SIG-M5 treated with dmso at 0.1 percent for 504 hours (cell line): ENCODE results near the gene TTC39B.

ENCODE experiments used
- DNase-seq: peaks from one replicate; lab custom pipeline; 2025; ENCODE audit not compliant: unreplicated experiment; lab: John Stamatoyannopoulos, UW

The TTC39B gene

GRCh38 chr9:15305470-15305869 lies 1.5 kb downstream of the TTC39B start:
- DNase-seq, result no peak

- no peak for DNase-seq
Observed at GRCh38 chr9:15304632-15305031, 2.4 kb downstream of the TTC39B start.

- no peak for DNase-seq
Observed at GRCh38 chr9:15300218-15300617, 6.8 kb downstream of the TTC39B start.

- no peak for DNase-seq
Observed at GRCh38 chr9:15299374-15299939, 7.6 kb downstream of the TTC39B start.

- DNase-seq, result no peak
Observed at GRCh38 chr9:15298362-15298761, 8.7 kb downstream of the TTC39B start.

GRCh38 chr9:15295761-15296405 lies 11.1 kb downstream of the TTC39B start:
- no peak for DNase-seq

GRCh38 chr9:15294604-15295003 lies 12.4 kb downstream of the TTC39B start:
- DNase-seq, result no peak

GRCh38 chr9:15293804-15294316 lies 13.2 kb downstream of the TTC39B start:
- no peak for DNase-seq

GRCh38 chr9:15293084-15293483 lies 13.9 kb downstream of the TTC39B start:
- no peak for DNase-seq

- DNase-seq, result no peak
Observed at GRCh38 chr9:15289603-15290002, 17.4 kb downstream of the TTC39B start.

- DNase-seq, result no peak
Observed at GRCh38 chr9:15287309-15287708, 19.7 kb downstream of the TTC39B start.

GRCh38 chr9:15286161-15286821 lies 20.7 kb downstream of the TTC39B start:
- DNase-seq, result no peak

GRCh38 chr9:15282567-15283285 lies 24.3 kb downstream of the TTC39B start:
- DNase-seq, result no peak

- DNase-seq, result no peak
Observed at GRCh38 chr9:15280647-15281046, 26.4 kb downstream of the TTC39B start.

- no peak for DNase-seq
Observed at GRCh38 chr9:15278839-15279238, 28.2 kb downstream of the TTC39B start.

GRCh38 chr9:15278091-15278687 lies 28.8 kb downstream of the TTC39B start:
- no peak for DNase-seq

- no peak for DNase-seq
Observed at GRCh38 chr9:15277400-15278090, 29.5 kb downstream of the TTC39B start.

GRCh38 chr9:15276328-15276938 lies 30.6 kb downstream of the TTC39B start:
- peak; percentile 16 for DNase-seq

- DNase-seq, result no peak
Observed at GRCh38 chr9:15274425-15274824, 32.6 kb downstream of the TTC39B start.

- DNase-seq, result no peak
Observed at GRCh38 chr9:15272377-15272928, 34.6 kb downstream of the TTC39B start.
